ENCODE measurements around the gene TSPAN8. TPM values are rescaled to one million over a fixed set of nuclear protein-coding genes. Genes with fewer than 3 reads are reported as not detected.
"Not testable (repeated sequence)": the region's sequence is repeated elsewhere in the genome, so short reads cannot be mapped to it uniquely, and the experiment has no call there.

The TSPAN8 gene
- total and polyA plus RNA-seq, 10 of the 15 experiments (the other 5 are each of a cell fraction or from before 2014, with no cell fraction given) = 0.16 to 0.49 TPM; not detected in 8

DNA sequence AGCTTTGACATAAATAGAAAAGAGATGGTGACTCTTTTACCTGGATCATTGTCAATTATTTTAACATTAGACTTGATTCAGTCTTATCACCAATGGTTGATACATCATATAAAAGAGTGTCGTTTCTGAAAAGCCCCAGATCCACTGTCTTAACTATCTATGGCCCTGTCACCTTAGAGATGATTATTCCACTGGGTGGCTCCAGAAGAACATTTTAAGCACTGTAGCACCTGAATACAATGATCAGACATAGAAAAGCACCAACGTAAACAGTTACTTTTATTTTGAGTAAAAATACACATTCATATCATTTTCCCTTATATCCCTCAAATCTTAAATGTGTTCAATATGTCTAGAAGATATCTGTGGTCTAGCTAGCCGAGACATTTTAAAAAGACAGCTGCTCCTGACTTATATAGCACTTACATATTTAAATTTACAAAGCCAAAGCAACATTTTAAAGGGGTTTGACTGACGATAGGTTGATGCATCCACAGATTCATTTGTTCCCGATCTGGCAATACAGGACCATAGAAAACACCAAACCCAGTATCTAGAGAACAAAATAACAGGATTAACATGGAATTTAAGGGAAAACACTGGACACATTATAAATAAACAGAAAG is 32.9 kb downstream of the TSPAN8 start:
- Histone ChIP-seq H3K79me2 (ENCODE audit: control insufficient read depth, insufficient read depth, low read length) (no peaks in the 10 kb centered on the region), H3K4me2 (ENCODE audit: control insufficient read depth, insufficient read depth) (no peak overlapping the region), H3K36me3 (ENCODE audit: control insufficient read depth in 2 of 2, insufficient read depth in 2 of 2, low read length in 1 of 2) (no peaks in the 10 kb centered on the region), H3K4me1 (ENCODE audit: control insufficient read depth, insufficient read depth, low read length) (no peaks in the 10 kb centered on the region), H4K20me1 (ENCODE audit: control insufficient read depth, insufficient read depth) (no peaks in the 10 kb centered on the region), H3K27me3 (replicated peaks in 1 of 2; ENCODE audit: control insufficient read depth in 2 of 2, insufficient read depth in 2 of 2, low read length in 1 of 2) (no peaks in the 10 kb centered on the region), H3K9ac (ENCODE audit: control insufficient read depth, insufficient read depth, low read length) (no peak overlapping the region), H3K4me3 (no peak overlapping the region), H2AFZ (ENCODE audit: control insufficient read depth, low read depth, low read length) (no peak overlapping the region), H3K27ac (ENCODE audit: control insufficient read depth, insufficient read depth) (no peak overlapping the region), H3K9me3 (replicated peaks; ENCODE audit: control insufficient read depth, insufficient read depth, low read length) (no peaks in the 10 kb centered on the region)
- ATAC-seq (no peak), DNase-seq (ENCODE audit: low read depth, low spot score) (no peak), FAIRE-seq (no peak)
- POLR2A ChIA-PET = no interaction called here
- intact Hi-C loops (cut with micrococcal nuclease; ENCODE audit: unreplicated experiment) (no loop called here), in situ Hi-C loops (cut with MboI) (no loop called here)
- TF ChIP-seq RAD21 (IDR thresholded peaks at IDR 0.05; ENCODE audit: insufficient read depth, low read depth, low read length) (peak; percentile 11; the same call in 1 of the 2 replicates), ZNF274 (IDR thresholded peaks at IDR 0.05; ENCODE audit: insufficient read depth, insufficient read length) (no peak), MYC (IDR thresholded peaks at IDR 0.05; ENCODE audit: insufficient read depth, insufficient read length, insufficient replicate concordance, low read length, severe bottlenecking) (no peak), FOS (IDR thresholded peaks at IDR 0.05; ENCODE audit: borderline replicate concordance, extremely low read depth, insufficient read length) (no peak)
- TF ChIP-seq, protein P1, sequence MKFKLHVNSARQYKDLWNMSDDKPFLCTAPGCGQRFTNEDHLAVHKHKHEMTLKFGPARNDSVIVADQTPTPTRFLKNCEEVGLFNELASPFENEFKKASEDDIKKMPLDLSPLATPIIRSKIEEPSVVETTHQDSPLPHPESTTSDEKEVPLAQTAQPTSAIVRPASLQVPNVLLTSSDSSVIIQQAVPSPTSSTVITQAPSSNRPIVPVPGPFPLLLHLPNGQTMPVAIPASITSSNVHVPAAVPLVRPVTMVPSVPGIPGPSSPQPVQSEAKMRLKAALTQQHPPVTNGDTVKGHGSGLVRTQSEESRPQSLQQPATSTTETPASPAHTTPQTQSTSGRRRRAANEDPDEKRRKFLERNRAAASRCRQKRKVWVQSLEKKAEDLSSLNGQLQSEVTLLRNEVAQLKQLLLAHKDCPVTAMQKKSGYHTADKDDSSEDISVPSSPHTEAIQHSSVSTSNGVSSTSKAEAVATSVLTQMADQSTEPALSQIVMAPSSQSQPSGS (IDR thresholded peaks at IDR 0.05; ENCODE audit: low read length) = no peak
- RAD21 ChIA-PET (ENCODE audit: unreplicated experiment) = no interaction called here
- 3% methylated on average over 5 of the region's 5 CpGs for WGBS (ENCODE audit: insufficient coverage, insufficient replicate concordance, low lambda C conversion rate, missing lambda C conversion rate)
- SMC1A ChIA-PET (ENCODE audit: uncharacterized antibody, unreplicated experiment) = no interaction called here
- BruUV-seq (replicated peaks) = no TSS peak
- CTCF ChIA-PET = no interaction called here

DNA sequence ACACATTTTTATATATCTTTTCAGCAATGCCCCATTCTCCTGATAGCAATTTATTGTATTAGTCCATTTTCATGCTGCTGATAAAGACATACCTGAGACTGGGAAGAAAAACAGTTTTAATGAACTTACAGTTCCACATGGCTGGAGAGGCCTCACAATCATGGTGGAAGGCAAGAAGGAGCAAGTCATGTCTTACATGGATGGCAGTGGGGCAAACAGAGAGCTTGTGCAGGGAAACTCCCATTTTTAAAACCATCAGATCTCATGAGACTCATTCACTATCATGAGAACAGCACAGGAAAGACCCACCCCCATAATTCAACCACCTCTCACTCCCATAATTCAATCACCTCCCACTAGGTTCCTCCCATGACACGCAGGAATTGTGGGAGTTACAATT is 44.7 kb downstream of the TSPAN8 start:
- H2AFZ ChIP-seq (ENCODE audit: control insufficient read depth, low read depth, low read length); H4K20me1 ChIP-seq (ENCODE audit: control insufficient read depth, insufficient read depth); POLR2A ChIA-PET; FAIRE-seq; H3K9ac ChIP-seq (ENCODE audit: control insufficient read depth, insufficient read depth, low read length); in situ Hi-C loops (cut with MboI); H3K4me1 ChIP-seq (ENCODE audit: control insufficient read depth, insufficient read depth, low read length); H3K27ac ChIP-seq (ENCODE audit: control insufficient read depth, insufficient read depth); intact Hi-C loops (cut with micrococcal nuclease; ENCODE audit: unreplicated experiment); DNase-seq (ENCODE audit: low read depth, low spot score); H3K9me3 ChIP-seq (replicated peaks; ENCODE audit: control insufficient read depth, insufficient read depth, low read length); SMC1A ChIA-PET (ENCODE audit: uncharacterized antibody, unreplicated experiment); ATAC-seq; CTCF ChIA-PET; BruUV-seq (replicated peaks); RAD21 ChIA-PET (ENCODE audit: unreplicated experiment); H3K79me2 ChIP-seq (ENCODE audit: control insufficient read depth, insufficient read depth, low read length); H3K27me3 ChIP-seq (replicated peaks in 1 of 2; ENCODE audit: control insufficient read depth in 2 of 2, insufficient read depth in 2 of 2, low read length in 1 of 2); H3K36me3 ChIP-seq (ENCODE audit: control insufficient read depth in 2 of 2, insufficient read depth in 2 of 2, low read length in 1 of 2); H3K4me3 ChIP-seq; H3K4me2 ChIP-seq (ENCODE audit: control insufficient read depth, insufficient read depth): not testable (repeated sequence)
- WGBS (ENCODE audit: insufficient coverage, insufficient replicate concordance, low lambda C conversion rate, missing lambda C conversion rate) = 0% methylated on average over 1 of the region's 1 CpG
